Lower leg skin (tissue), 4 donors: Measurements from ENCODE around the gene NPAS3. TPM values are rescaled to one million over a fixed set of nuclear protein-coding genes. Genes with fewer than 3 reads are reported as not detected.

Experiments
- DNase-seq, 2 donors: peaks; one replicate each; pipeline ENCODE4 v3.0.0-alpha.2; 2019; ENCODE audit warnings: low spot score in 2 of 2
- H3K4me3 ChIP-seq: fragments of 200-600 bp; sonication (generic); 2 replicates; pipeline ENCODE4 v1.5.1; 2017; ENCODE audit warnings: mild to moderate bottlenecking, low read depth; ENCODE audit not compliant: poor library complexity, severe bottlenecking
- POLR2A ChIP-seq, 2 donors: fragments of 450-650 bp; IDR thresholded peaks; one replicate each; pipeline ENCODE4 v1.6.1; 2016 to 2017; ENCODE audit warnings: antibody characterized with exemption in 2 of 2, mild to moderate bottlenecking in 1 of 2, moderate library complexity in 1 of 2
- WGBS, 2 donors: methylation state at CpG; one replicate each; pipeline ENCODE4 v1.1.5; 2018; 5-methylcytosine and 5-hydroxymethylcytosine counted together
- intact Hi-C: fragments of 100-400 bp; cut with DNase I; formaldehyde crosslinking; loops from one replicate; pipeline ENCODE4 v1.15.0; 2023; ENCODE audit warnings: low total_unique reads
- total RNA-seq, 4 donors: library from RNA; depleted of rRNA; stranded (reverse); fragments of >200 nt; gene quantifications; one replicate each; pipeline ENCODE4 v1.1.0, GENCODE V29; 2016
- TF ChIP-seq, protein P1 (sequence below), 3 donors: fragments of 450-650 bp; IDR thresholded peaks; one replicate each; pipeline ENCODE4 v1.5.1; 2016; ENCODE audit warnings: antibody characterized with exemption in 3 of 3, mild to moderate bottlenecking in 3 of 3, moderate library complexity in 2 of 3

The NPAS3 gene
- total RNA-seq, 4 donors from 2014 or later, result 0.25 to 0.29 TPM; not detected in 2

DNA sequence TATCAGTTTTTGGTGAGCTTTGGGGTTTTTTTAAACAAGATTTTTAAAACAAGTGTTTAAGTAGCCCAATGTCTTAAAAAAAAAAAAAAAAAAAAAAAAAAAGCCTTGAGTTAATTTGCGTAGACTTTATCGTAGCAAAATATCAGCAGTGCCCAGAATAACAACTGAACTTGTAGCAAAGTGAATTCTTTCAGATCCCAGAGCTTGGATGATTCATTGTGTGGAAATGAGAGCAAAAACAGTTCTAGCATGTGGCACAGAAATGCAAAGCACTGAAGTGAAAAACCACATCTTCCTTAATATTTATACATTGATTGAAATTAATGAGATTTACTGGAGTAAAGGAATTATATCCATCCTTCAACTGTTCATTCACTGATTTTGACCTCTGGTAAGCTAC is 754.1 kb downstream of the NPAS3 start:
- intact Hi-C loops, result no loop called here
- TF ChIP-seq, protein P1, sequence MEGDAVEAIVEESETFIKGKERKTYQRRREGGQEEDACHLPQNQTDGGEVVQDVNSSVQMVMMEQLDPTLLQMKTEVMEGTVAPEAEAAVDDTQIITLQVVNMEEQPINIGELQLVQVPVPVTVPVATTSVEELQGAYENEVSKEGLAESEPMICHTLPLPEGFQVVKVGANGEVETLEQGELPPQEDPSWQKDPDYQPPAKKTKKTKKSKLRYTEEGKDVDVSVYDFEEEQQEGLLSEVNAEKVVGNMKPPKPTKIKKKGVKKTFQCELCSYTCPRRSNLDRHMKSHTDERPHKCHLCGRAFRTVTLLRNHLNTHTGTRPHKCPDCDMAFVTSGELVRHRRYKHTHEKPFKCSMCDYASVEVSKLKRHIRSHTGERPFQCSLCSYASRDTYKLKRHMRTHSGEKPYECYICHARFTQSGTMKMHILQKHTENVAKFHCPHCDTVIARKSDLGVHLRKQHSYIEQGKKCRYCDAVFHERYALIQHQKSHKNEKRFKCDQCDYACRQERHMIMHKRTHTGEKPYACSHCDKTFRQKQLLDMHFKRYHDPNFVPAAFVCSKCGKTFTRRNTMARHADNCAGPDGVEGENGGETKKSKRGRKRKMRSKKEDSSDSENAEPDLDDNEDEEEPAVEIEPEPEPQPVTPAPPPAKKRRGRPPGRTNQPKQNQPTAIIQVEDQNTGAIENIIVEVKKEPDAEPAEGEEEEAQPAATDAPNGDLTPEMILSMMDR (IDR thresholded peaks at IDR 0.05), result no peak
- TF ChIP-seq POLR2A (IDR thresholded peaks at IDR 0.05), result no peak
- no peak overlapping the region for H3K4me3 ChIP-seq
- no peak for DNase-seq
- 53 to 62% methylated on average over 2 of the region's 2 CpGs for WGBS, 2 donors

DNA sequence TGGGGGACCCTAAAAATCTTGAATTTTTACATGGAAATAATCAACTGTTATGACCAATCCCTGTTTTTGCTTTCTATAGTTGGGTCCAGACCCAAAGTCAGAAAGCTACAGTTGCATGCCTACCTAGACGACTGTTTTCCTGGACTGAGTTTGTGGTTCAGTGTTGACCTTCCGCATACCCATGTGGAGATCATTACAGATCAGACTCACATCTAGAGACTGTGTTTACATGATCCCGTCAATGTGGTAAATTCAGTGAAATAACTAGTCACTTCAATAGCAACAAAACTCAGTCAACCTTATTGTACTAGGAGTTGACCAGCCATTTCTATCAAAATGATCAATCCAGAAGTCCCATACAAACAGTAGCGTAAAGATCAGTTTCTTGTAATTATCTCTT is 754.6 kb downstream of the NPAS3 start:
- 82 to 84% methylated on average over 4 of the region's 4 CpGs for WGBS, 2 donors
- no peak overlapping the region for H3K4me3 ChIP-seq
- no peak for DNase-seq
- no peak for TF ChIP-seq POLR2A (IDR thresholded peaks at IDR 0.05)
- TF ChIP-seq, protein P1 (IDR thresholded peaks at IDR 0.05), result no peak
- intact Hi-C loops, result no loop called here

DNA sequence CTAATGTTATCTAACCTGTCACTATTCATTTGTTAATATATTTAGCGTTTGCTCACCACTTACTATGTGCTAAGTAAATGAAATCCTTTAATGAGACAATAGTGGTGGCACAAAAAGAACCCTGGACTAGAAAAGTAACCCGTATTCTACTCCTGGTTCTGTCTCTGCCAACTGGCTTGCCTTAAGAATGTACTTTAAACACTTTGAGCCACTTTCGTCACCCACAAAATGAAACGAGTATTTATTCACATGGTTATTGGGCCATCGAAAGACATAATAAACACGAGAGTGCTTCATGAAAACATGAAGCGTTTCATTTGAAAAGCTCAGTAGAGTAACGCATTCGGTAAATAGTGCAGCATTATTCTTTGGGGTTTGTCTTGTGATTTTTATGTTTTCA is 757.5 kb downstream of the NPAS3 start:
- intact Hi-C loops, result no loop called here
- TF ChIP-seq, protein P1 (IDR thresholded peaks at IDR 0.05), result no peak
- no peak for TF ChIP-seq POLR2A (IDR thresholded peaks at IDR 0.05)
- 92 to 93% methylated on average over 9 of the region's 9 CpGs for WGBS, 2 donors
- DNase-seq, result no peak
- H3K4me3 ChIP-seq, result no peak overlapping the region

DNA sequence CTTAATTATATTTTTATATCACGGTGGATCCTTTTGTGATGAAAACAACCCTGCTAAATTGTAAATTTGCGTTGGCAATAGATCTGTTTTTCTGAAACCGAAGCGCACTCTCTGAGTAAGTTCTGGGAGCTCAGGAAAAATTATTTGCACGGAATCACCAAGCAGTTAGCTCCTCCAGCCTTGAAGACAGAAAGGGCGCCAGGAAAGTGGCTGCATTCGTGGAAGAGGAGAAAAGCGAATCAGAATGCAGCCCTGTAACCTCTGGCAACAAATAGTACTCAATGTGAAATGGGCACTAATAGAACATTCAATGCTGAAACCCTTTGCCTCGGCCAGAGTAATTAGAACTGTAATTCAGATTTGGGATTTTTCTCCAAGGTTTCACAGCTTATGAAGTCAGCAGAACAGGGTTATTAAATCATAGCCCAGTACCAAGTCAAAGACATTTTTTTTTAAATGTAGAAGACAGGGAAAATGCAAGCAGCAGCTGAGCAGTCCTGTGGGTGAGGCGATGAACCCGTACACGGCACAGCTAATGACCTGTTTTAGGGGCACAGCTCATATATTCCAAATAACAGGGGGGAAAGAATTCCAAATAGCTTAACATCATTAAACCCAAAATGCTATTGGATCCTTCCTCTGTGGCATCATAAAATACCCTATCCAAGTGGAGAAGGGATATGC is 760.8 kb downstream of the NPAS3 start:
- WGBS, 2 donors, result 87 to 89% methylated on average over 12 of the region's 12 CpGs
- intact Hi-C loops, result no loop called here
- no peak for TF ChIP-seq POLR2A (IDR thresholded peaks at IDR 0.05)
- TF ChIP-seq, protein P1 (IDR thresholded peaks at IDR 0.05), result no peak
- DNase-seq, result no peak
- H3K4me3 ChIP-seq, result no peak overlapping the region

DNA sequence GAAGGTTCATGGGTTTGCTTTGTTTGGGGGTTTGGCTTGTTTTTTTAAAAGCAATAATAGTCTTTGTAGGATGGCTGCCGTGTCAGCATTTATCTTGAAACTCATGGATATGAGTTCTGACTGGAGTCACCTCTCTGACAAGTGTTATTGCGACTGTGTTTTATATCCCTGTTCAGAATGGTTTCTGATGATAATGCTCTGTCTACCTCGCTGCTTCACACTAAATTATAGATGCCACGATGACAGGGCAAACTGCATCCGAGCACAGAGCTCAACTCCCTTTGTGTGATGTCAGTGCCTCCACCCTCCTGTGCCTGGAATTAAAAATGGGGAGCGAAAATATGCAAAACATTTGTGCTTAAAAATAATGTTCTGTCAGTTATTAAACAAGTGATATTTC is 761.4 kb downstream of the NPAS3 start:
- DNase-seq, result no peak
- intact Hi-C loops, result no loop called here
- no peak overlapping the region for H3K4me3 ChIP-seq
- no peak for TF ChIP-seq POLR2A (IDR thresholded peaks at IDR 0.05)
- TF ChIP-seq, protein P1 (IDR thresholded peaks at IDR 0.05), result no peak
- WGBS, 2 donors, result 74 to 76% methylated on average over 6 of the region's 6 CpGs

DNA sequence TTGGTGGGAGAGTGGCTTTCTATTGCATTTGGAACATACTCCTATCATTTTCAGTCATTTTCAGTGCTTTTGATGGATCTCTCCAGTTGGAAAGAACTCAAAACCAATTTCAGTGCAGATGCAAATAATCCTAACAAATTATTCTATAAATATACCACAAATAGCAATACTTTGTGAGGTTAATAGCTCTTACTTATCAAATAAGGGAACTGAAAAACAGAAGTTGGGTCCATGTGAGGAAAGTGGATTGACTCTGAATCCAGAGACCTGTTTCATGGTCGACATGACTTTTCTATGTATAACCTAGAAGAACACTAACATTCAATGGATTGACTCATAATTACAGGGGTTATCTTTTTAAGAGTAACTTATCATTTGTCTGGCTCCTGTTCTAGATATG is 763.6 kb downstream of the NPAS3 start:
- H3K4me3 ChIP-seq, result no peak overlapping the region
- TF ChIP-seq, protein P1 (IDR thresholded peaks at IDR 0.05), result no peak
- intact Hi-C loops, result no loop called here
- WGBS, 2 donors, result 72 to 77% methylated on average over 1 of the region's 1 CpG
- no peak for DNase-seq
